Body of pancreas (tissue), 4 donors: ENCODE measurements around the gene CLSTN2.

Experiments
- CTCF ChIP-seq, 7 experiments: fragments of 450-650 bp in 4 of 7; fragments of 200-600 bp in 3 of 7; sonication (generic) in 3 of 7; IDR thresholded peaks; one replicate each; pipeline ENCODE4 v1.5.1; 2016 to 2019; ENCODE audit warnings: antibody characterized with exemption in 7 of 7
- POLR2A ChIP-seq, 3 donors: fragments of 450-650 bp; IDR thresholded peaks; one replicate each; pipeline ENCODE4 v1.6.1; 2016; ENCODE audit warnings: antibody characterized with exemption in 3 of 3, mild to moderate bottlenecking in 2 of 3

- no peak for TF ChIP-seq CTCF (IDR thresholded peaks at IDR 0.05)
- no peak for TF ChIP-seq POLR2A (IDR thresholded peaks at IDR 0.05)
These were observed 503.9 kb downstream of the CLSTN2 start for GRCh38 chr3:140438736-140439470.
